GM19395 (cell line): ENCODE results near the gene RIPOR3.
A peak's percentile ranks its signal among the peaks of the same experiment; 100 is the strongest.
"Not testable (repeated sequence)": the region's sequence is repeated elsewhere in the genome, so short reads cannot be mapped to it uniquely, and the experiment has no call there.

ENCODE experiments used
- ATAC-seq: cut with Tn5 transposase; IDR thresholded peaks from one replicate; pipeline ENCODE4 v1.9.1; 2021; ENCODE audit warnings: mild to moderate bottlenecking, moderate library complexity; ENCODE audit not compliant: unreplicated experiment

Gene RIPOR3

GRCh38 chr20:50559856-50560638 is 131.3 kb downstream of the RIPOR3 start:
- no peak for ATAC-seq

- no peak for ATAC-seq
Measured at GRCh38 chr20:50559149-50559548, 132.2 kb downstream of the RIPOR3 start.

GRCh38 chr20:50558483-50558925 is 132.8 kb downstream of the RIPOR3 start:
- no peak for ATAC-seq

- ATAC-seq = no peak
Measured at GRCh38 chr20:50557549-50558134, 133.7 kb downstream of the RIPOR3 start.

- ATAC-seq = no peak
Measured at GRCh38 chr20:50555662-50556061, 135.7 kb downstream of the RIPOR3 start.

- ATAC-seq = no peak
Measured at GRCh38 chr20:50554694-50555579, 136.4 kb downstream of the RIPOR3 start.

- no peak for ATAC-seq
Measured at GRCh38 chr20:50552979-50553378, 138.4 kb downstream of the RIPOR3 start.

- no peak for ATAC-seq
Measured at GRCh38 chr20:50551288-50551687, 140.1 kb downstream of the RIPOR3 start.

GRCh38 chr20:50550531-50550930 is 140.8 kb downstream of the RIPOR3 start:
- ATAC-seq = no peak

GRCh38 chr20:50548396-50548795 is 142.9 kb downstream of the RIPOR3 start:
- no peak for ATAC-seq

- ATAC-seq = no peak
Measured at GRCh38 chr20:50547964-50548363, 143.4 kb downstream of the RIPOR3 start.

- ATAC-seq = no peak
Measured at GRCh38 chr20:50546729-50547314, 144.5 kb downstream of the RIPOR3 start.

- ATAC-seq = no peak
Measured at GRCh38 chr20:50545126-50545525, 146.2 kb downstream of the RIPOR3 start.

- ATAC-seq = no peak
Measured at GRCh38 chr20:50543326-50543725, 148.0 kb downstream of the RIPOR3 start.

- ATAC-seq = peak; percentile 56
Measured at GRCh38 chr20:50541606-50542041, 149.7 kb downstream of the RIPOR3 start.

- no peak for ATAC-seq
Measured at GRCh38 chr20:50540620-50541605, 150.4 kb downstream of the RIPOR3 start.

GRCh38 chr20:50539798-50540197 is 151.5 kb downstream of the RIPOR3 start:
- ATAC-seq = not testable (repeated sequence)

- ATAC-seq = no peak
Measured at GRCh38 chr20:50538276-50538675, 153.1 kb downstream of the RIPOR3 start.

- no peak for ATAC-seq
Measured at GRCh38 chr20:50537546-50538201, 153.7 kb downstream of the RIPOR3 start.
